GM13976 (cell line): ENCODE results near the gene SH3BP2.

ENCODE experiments used
- DNase-seq: peaks from one replicate; pipeline ENCODE4 v3.0.0; 2012; ENCODE audit warnings: low spot score
- in situ Hi-C: fragments of 300-500 bp; cut with MboI; formaldehyde crosslinking; loops from one replicate; pipeline ENCODE4 v1.12.0; 2022; ENCODE audit warnings: low sequenced_read_pairs, mixed read lengths, inconsistent platforms; ENCODE audit not compliant: unreplicated experiment
- TF ChIP-seq, protein P1 (sequence below): IDR thresholded peaks from 2 replicates; pipeline ENCODE4 v1.5.1; 2012; ENCODE audit warnings: borderline replicate concordance, mild to moderate bottlenecking; ENCODE audit not compliant: insufficient read depth; ENCODE audit errors: extremely low read depth, missing control alignments, control extremely low read depth

The SH3BP2 gene

DNA sequence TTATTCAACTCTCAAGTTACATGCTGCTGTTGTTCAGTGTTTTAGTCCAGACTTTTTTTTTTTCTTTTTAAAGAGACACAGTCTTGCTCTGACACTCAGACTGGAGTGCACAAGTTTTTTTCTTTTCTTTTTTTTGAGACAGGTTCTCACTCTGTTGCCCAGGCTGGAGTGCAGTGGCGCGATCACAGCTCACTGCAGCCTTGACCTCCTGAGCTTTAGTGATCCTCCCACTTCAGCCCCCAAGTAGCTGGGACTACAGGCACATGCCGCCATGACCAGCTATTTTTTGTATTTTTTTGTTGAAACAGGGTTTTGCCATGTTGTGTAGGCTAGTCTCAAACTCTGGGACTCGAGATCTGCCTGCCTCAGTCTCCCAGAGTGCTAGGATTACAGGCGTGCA is 62.7 kb downstream of the SH3BP2 start:
- TF ChIP-seq, protein P1, sequence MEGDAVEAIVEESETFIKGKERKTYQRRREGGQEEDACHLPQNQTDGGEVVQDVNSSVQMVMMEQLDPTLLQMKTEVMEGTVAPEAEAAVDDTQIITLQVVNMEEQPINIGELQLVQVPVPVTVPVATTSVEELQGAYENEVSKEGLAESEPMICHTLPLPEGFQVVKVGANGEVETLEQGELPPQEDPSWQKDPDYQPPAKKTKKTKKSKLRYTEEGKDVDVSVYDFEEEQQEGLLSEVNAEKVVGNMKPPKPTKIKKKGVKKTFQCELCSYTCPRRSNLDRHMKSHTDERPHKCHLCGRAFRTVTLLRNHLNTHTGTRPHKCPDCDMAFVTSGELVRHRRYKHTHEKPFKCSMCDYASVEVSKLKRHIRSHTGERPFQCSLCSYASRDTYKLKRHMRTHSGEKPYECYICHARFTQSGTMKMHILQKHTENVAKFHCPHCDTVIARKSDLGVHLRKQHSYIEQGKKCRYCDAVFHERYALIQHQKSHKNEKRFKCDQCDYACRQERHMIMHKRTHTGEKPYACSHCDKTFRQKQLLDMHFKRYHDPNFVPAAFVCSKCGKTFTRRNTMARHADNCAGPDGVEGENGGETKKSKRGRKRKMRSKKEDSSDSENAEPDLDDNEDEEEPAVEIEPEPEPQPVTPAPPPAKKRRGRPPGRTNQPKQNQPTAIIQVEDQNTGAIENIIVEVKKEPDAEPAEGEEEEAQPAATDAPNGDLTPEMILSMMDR: no peak
- DNase-seq: no peak
- in situ Hi-C loops: no loop called here

DNA sequence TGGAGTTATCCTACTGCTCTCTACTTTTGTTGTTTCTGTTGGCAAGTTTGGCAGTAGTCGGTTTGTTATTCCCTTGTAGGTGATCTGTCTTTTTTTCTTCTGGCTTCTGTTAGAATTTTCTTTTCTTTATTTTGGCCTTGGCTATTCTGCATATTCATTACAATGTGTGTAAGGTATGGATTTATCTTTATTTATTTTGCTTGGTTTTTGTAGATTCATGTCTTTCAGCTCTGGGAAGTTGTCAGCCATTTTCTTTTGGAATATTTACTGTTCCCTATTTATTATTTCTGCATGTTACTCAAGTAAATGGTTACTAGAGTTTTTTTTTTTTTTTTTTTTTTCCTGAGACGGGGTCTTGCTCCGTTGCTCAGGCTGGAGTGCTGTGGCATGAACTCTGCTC is 63.4 kb downstream of the SH3BP2 start:
- in situ Hi-C loops: no loop called here
- DNase-seq: no peak
- TF ChIP-seq, protein P1: no peak

DNA sequence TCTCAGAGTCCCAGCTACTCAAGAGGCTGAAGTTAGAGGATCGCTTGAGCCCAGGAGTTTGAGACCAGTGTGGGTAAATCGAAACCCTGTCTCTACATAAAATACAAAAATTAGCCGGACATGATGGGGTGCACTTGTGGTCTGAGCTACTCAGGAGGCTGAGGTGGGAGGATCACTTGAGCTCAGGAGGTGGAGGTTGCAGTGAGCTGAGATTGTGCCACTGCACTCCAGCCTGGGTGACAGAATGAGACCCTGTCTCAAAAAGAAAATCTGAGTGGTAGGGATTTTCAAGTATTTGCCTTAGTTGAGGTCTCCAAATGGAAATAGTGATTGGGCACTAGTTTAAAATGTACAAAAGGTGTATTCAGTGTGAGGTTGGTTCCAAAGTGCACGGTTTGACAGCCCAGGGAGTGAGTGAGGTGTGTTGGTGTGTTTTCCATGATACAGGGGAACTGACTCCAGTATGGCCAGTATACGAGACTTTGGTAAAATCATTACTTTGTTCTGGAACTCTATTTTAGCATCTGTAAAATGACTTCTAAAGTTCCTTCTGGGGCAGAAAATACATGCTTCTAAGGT is 64.6 kb downstream of the SH3BP2 start:
- DNase-seq: no peak
- in situ Hi-C loops: no loop called here
- TF ChIP-seq, protein P1: no peak

DNA sequence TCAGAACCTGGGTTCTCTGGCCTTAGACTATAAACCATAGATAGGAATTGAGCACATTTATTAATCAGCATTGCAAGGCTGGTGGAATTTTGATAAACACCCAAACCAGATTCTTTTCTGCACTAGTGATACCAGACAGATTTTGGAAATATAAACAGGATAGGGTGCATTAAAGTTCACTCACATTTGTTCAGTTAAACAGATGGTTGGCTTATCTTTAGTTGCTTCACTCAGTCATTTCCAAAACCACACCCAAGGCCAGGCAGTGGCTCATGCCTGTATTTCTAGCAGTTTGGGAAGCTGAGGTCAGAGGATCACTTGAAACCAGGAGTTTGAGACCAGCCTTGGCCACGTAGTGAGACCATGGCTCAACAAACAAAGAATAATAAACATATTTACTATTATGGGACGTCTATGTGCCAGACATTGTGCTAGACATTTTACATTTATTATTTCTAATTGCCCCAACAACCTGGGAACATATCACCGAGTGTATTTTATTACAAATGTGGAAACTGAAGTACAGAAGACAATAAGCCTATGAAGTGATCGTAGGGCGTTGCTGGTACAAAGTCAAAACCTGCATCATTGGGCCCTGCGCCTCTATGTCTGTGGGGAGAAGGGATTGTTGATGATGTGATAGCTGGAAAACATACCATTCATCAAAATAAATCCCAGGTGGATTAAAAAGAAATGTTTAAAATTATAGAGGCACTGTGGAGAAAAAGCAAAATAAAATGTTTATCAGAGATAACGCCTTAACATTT is 65.7 kb downstream of the SH3BP2 start:
- in situ Hi-C loops: no loop called here
- no peak for DNase-seq
- TF ChIP-seq, protein P1: no peak

DNA sequence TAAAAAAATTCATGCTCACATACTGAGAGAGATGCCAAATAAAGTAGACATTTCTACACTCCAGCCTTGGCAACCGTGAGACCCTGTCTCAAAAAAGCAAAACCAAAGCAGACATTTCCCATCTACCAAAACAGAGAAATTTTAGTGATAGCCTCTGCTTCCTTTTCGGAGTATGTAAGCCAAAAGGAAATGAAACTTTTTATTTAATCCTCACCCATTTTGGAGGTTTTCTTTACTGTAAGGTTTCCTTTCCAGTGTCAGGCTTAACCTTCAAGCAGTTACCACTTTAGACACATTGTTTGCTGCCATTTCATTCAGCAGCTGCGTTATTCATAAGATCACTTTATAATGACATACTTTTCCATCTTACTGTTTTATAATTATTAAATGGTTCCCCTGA is 66.6 kb downstream of the SH3BP2 start:
- DNase-seq: no peak
- TF ChIP-seq, protein P1: no peak
- in situ Hi-C loops: no loop called here

DNA sequence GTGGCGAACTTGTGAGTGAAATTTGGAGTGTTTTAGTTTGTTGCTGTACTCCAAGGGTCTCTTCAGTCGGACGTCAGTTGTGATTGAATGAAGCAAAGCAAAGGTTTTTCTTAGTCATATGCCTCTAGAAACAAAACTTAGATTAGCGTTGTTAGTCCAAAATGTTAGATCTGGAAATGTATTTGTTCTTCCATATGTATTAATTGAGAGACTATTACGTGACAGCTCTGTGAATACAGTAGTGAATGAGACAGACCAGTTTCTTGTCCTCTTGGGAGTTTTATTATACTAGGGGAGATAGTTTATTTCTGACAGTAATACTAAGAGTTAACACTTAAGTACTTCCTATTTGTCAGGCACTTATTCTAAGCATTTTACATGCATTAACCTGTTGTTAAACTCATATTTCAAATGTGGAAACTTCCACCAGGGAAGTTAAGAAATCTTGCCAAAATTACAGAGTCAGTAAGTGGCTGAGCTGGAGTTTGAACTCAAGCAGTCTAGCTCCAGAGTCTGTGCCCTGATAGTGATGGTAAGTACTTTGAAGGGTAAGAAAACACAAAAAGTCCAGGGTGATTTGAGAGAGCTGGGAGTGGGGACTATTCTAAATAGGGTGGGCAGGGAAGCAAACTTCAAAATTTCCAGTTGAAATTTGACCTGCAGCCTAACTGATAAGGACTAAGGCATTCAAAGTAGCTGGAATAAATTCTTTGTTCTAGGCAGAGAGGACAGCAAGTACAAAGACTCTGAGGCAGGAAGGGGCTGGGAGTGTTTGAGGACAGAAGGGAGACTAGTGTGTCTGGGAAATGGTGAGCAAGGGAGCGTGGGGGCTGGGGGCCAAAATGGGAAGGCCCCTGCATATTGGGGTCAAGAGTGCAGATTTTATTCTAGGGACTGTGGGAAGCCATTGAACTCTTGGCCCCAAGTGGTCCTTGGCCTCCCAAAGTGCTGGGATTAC is 67.8 kb downstream of the SH3BP2 start:
- in situ Hi-C loops: no loop called here
- TF ChIP-seq, protein P1: no peak
- no peak for DNase-seq
